ENCODE measurements around the gene PSME2.

DNA sequence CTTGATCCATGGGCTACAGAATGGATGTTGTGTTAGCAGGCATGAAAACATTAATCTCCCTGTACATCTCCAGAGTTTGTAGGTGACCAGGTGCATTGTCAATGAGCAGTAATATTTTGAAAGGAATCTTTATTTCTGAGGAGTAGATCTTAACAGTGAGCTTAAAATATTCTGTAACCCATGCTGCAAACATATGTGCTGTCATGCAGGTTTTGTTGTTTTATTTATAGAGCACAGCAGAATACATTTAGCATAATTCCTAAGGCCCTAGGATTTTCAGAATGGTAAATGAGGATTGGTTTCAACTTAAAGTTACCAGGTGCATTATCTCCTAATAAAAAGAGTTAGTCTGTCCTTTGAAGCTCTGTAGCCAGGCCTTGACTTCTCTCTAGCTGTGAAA is 19.5 kb downstream of the PSME2 start:
- TF ChIP-seq, protein P1, sequence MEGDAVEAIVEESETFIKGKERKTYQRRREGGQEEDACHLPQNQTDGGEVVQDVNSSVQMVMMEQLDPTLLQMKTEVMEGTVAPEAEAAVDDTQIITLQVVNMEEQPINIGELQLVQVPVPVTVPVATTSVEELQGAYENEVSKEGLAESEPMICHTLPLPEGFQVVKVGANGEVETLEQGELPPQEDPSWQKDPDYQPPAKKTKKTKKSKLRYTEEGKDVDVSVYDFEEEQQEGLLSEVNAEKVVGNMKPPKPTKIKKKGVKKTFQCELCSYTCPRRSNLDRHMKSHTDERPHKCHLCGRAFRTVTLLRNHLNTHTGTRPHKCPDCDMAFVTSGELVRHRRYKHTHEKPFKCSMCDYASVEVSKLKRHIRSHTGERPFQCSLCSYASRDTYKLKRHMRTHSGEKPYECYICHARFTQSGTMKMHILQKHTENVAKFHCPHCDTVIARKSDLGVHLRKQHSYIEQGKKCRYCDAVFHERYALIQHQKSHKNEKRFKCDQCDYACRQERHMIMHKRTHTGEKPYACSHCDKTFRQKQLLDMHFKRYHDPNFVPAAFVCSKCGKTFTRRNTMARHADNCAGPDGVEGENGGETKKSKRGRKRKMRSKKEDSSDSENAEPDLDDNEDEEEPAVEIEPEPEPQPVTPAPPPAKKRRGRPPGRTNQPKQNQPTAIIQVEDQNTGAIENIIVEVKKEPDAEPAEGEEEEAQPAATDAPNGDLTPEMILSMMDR (conservative IDR thresholded peaks at IDR 0.05; ENCODE audit: low read depth, low read length) = no peak
- TF ChIP-seq EZH2 (IDR thresholded peaks at IDR 0.05; ENCODE audit: borderline replicate concordance, low read depth, low read length, poor library complexity, severe bottlenecking) = no peak

Measured in A673 (cell line).